Measurements from ENCODE around the gene CCT4.
"Not testable (repeated sequence)": the region's sequence is repeated elsewhere in the genome, so short reads cannot be mapped to it uniquely, and the experiment has no call there.

CCT4 gene

GRCh38 chr2:61888267-61889055 is at the start of gene CCT4:
Gene CCT4, minus strand, starts transcription at chr2:61888656. Its CDS starts 149 bp downstream, at chr2:61888507.
- peak; percentile 75 to 90 for DNase-seq (ENCODE audit: low read depth in 2 of 2)

- DNase-seq (ENCODE audit: low read depth in 2 of 2), result no peak
These were observed 49.4 kb upstream of the CCT4 start for GRCh38 chr2:61937886-61938285.

- DNase-seq (ENCODE audit: low read depth in 2 of 2), result no peak
These were observed 48.6 kb upstream of the CCT4 start for GRCh38 chr2:61937098-61937497.

GRCh38 chr2:61928826-61929461 is 40.5 kb upstream of the CCT4 start:
- DNase-seq (ENCODE audit: low read depth in 2 of 2), result no peak

- no peak for DNase-seq (ENCODE audit: low read depth in 2 of 2)
These were observed 38.3 kb upstream of the CCT4 start for GRCh38 chr2:61926531-61927477.

GRCh38 chr2:61924895-61925663 is 36.6 kb upstream of the CCT4 start:
- no peak for DNase-seq (ENCODE audit: low read depth in 2 of 2)

GRCh38 chr2:61922714-61923113 is 34.3 kb upstream of the CCT4 start:
- no peak for DNase-seq (ENCODE audit: low read depth in 2 of 2)

GRCh38 chr2:61920548-61920947 is 32.1 kb upstream of the CCT4 start:
- DNase-seq (ENCODE audit: low read depth in 2 of 2), result no peak

- not testable (repeated sequence) for DNase-seq (ENCODE audit: low read depth in 2 of 2)
These were observed 26.3 kb upstream of the CCT4 start for GRCh38 chr2:61914794-61915193.

GRCh38 chr2:61911510-61911909 is 23.1 kb upstream of the CCT4 start:
- no peak for DNase-seq (ENCODE audit: low read depth in 2 of 2)

- no peak for DNase-seq (ENCODE audit: low read depth in 2 of 2)
These were observed 22.1 kb upstream of the CCT4 start for GRCh38 chr2:61910603-61911002.

- no peak for DNase-seq (ENCODE audit: low read depth in 2 of 2)
These were observed 20.7 kb upstream of the CCT4 start for GRCh38 chr2:61909116-61909515.

GRCh38 chr2:61906186-61906470 is 17.7 kb upstream of the CCT4 start:
- DNase-seq (ENCODE audit: low read depth in 2 of 2), result no peak

GRCh38 chr2:61905372-61906185 is 17.1 kb upstream of the CCT4 start, which contains the start of gene COMMD1:
Gene COMMD1, plus strand, starts transcription at chr2:61905674. Its CDS starts 5 bp downstream, at chr2:61905679.
- peak; percentile 53 to 60 for DNase-seq (ENCODE audit: low read depth in 2 of 2)

GRCh38 chr2:61900281-61900680 is 11.8 kb upstream of the CCT4 start:
- no peak for DNase-seq (ENCODE audit: low read depth in 2 of 2)

- no peak for DNase-seq (ENCODE audit: low read depth in 2 of 2)
These were observed 10.4 kb upstream of the CCT4 start for GRCh38 chr2:61898810-61899209.

- no peak for DNase-seq (ENCODE audit: low read depth in 2 of 2)
These were observed 664 bp downstream of the CCT4 start for GRCh38 chr2:61887717-61888266.

- DNase-seq (ENCODE audit: low read depth in 2 of 2), result no peak
These were observed 2.4 kb downstream of the CCT4 start for GRCh38 chr2:61885896-61886603.

- DNase-seq (ENCODE audit: low read depth in 2 of 2), result no peak
These were observed 5.6 kb downstream of the CCT4 start for GRCh38 chr2:61882850-61883249.

GRCh38 chr2:61879351-61879750 is 9.1 kb downstream of the CCT4 start:
- DNase-seq (ENCODE audit: low read depth in 2 of 2), result not testable (repeated sequence)
